Measurements from ENCODE around the gene STMP1. TPM values are rescaled to one million over a fixed set of nuclear protein-coding genes. Genes with fewer than 3 reads are reported as not detected.

The STMP1 gene
- total RNA-seq, 1 donor from 2014 or later = 13.5 TPM

DNA sequence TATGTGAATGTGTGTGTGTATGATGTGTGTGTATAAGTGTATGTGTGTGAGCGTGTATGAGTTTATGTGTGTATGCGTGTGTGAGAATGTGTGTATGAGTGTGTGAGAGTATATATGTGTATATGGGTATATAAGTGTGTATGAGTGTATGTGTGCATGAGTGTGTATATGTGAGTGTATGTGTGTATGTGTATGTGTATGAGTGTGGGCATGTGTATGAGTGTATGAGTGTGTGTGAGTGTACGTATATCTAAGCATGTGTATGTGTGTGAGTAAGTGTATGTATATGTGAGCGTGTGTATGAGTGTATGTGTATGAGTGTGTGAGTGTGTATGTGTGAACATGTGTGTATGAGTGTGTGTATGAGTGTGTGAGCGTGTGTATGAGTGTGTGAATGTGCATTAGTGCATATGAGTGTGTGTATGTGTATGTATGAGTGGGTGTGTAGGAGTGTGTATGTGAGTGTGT lies 52.8 kb downstream of the STMP1 start:
- Histone ChIP-seq H3K9me3 (no peaks in the 10 kb centered on the region), H3K4me1 (peaks cover 6% of the 10 kb centered on the region), H3K27ac (no peak overlapping the region), H3K27me3 (no peaks in the 10 kb centered on the region), H3K36me3 (no peaks in the 10 kb centered on the region), H3K4me3 (no peak overlapping the region)
- no peak for TF ChIP-seq POLR2A (IDR thresholded peaks at IDR 0.05)
- TF ChIP-seq POLR2AphosphoS5 (IDR thresholded peaks at IDR 0.05; ENCODE audit: insufficient read depth in 1 of 2, low read depth in 1 of 2) = no peak
- TF ChIP-seq, protein P1, sequence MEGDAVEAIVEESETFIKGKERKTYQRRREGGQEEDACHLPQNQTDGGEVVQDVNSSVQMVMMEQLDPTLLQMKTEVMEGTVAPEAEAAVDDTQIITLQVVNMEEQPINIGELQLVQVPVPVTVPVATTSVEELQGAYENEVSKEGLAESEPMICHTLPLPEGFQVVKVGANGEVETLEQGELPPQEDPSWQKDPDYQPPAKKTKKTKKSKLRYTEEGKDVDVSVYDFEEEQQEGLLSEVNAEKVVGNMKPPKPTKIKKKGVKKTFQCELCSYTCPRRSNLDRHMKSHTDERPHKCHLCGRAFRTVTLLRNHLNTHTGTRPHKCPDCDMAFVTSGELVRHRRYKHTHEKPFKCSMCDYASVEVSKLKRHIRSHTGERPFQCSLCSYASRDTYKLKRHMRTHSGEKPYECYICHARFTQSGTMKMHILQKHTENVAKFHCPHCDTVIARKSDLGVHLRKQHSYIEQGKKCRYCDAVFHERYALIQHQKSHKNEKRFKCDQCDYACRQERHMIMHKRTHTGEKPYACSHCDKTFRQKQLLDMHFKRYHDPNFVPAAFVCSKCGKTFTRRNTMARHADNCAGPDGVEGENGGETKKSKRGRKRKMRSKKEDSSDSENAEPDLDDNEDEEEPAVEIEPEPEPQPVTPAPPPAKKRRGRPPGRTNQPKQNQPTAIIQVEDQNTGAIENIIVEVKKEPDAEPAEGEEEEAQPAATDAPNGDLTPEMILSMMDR (IDR thresholded peaks at IDR 0.05) = no peak
- intact Hi-C loops (cut with DNase I) = no loop called here
- no peak for DNase-seq (ENCODE audit: extremely low spot score in 2 of 2)

DNA sequence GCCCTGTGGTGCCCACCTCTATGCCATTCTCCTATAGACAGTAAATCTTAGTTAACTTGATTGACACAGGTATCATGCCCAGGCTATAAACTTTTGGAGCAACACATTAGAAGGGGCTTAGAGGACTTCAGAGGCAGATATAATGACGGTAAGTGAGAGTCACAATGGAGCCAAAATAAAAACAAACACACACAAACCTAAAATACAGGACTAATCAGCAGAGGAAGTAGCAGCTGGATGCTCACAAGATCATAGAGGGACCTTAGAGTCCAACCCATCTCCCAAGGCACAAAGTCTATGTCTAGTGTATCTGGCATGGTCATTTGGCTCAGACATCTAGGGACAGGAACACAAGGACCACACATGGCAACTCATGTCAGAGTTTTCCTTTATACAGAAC lies 53.4 kb downstream of the STMP1 start:
- TF ChIP-seq POLR2AphosphoS5 (IDR thresholded peaks at IDR 0.05; ENCODE audit: insufficient read depth in 1 of 2, low read depth in 1 of 2) (no peak), POLR2A (IDR thresholded peaks at IDR 0.05) (no peak)
- TF ChIP-seq, protein P1 (IDR thresholded peaks at IDR 0.05) = no peak
- H3K27ac ChIP-seq = no peak overlapping the region
- peaks cover 6% of the 10 kb centered on the region for H3K4me1 ChIP-seq
- intact Hi-C loops (cut with DNase I) = no loop called here
- no peaks in the 10 kb centered on the region for H3K9me3 ChIP-seq
- no peaks in the 10 kb centered on the region for H3K36me3 ChIP-seq
- H3K4me3 ChIP-seq = no peak overlapping the region
- H3K27me3 ChIP-seq = no peaks in the 10 kb centered on the region
- DNase-seq (ENCODE audit: extremely low spot score in 2 of 2) = no peak

DNA sequence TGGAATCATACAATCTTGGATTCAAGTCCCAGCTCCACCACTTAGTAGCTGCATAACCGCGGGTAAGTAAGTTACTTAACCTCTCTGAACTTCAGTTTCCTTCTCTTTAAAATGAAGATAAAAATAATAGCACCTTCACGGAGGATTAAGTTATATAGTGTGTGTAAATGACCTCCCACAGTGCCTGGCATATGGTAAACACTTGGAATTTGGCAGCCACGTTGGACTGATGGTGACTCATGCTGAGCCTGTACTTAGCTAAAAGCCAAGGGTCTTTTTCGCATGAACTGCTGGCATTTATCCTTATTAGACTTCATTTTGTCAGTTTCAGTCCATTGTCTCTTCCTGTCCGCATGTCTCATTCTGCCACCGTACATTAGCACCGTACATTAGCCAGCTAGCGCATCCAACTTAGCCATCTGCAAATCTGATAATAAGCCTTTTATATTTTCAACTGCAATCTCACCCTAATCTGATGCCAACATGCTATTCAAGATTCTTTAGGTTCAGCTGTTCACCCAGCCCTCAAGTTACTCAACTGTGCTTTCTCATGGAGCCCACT lies 54.4 kb downstream of the STMP1 start:
- no peak for DNase-seq (ENCODE audit: extremely low spot score in 2 of 2)
- H3K4me3 ChIP-seq = no peak overlapping the region
- TF ChIP-seq POLR2AphosphoS5 (IDR thresholded peaks at IDR 0.05; ENCODE audit: insufficient read depth in 1 of 2, low read depth in 1 of 2) = no peak
- TF ChIP-seq, protein P1 (IDR thresholded peaks at IDR 0.05) = no peak
- no peak for TF ChIP-seq POLR2A (IDR thresholded peaks at IDR 0.05)
- peaks cover 6% of the 10 kb centered on the region for H3K4me1 ChIP-seq
- H3K27ac ChIP-seq = no peak overlapping the region
- no peaks in the 10 kb centered on the region for H3K36me3 ChIP-seq
- intact Hi-C loops (cut with DNase I) = no loop called here
- no peaks in the 10 kb centered on the region for H3K27me3 ChIP-seq
- no peaks in the 10 kb centered on the region for H3K9me3 ChIP-seq

DNA sequence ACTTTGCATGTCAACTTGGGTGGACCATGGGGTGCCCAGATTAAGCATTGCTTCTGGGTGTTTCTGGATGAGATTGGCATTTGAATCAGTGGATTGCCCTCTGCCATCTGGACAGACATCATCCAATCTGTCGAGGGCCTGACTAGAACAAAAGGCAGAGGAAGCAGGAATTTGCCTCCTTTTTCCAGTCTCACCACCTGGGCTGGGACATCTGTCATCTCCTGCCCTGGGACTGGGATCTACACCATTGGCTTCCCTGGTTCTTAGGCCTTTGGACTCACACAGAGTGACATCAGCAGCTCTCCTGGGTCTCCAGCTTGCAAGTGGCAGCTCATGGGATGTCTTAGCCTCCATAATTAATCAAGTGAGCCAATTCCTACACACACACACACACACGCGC lies 55.4 kb downstream of the STMP1 start:
- no peaks in the 10 kb centered on the region for H3K36me3 ChIP-seq
- H3K27ac ChIP-seq = no peak overlapping the region
- no peaks in the 10 kb centered on the region for H3K9me3 ChIP-seq
- intact Hi-C loops (cut with DNase I) = no loop called here
- H3K27me3 ChIP-seq = no peaks in the 10 kb centered on the region
- H3K4me1 ChIP-seq = peaks cover 6% of the 10 kb centered on the region
- no peak overlapping the region for H3K4me3 ChIP-seq
- DNase-seq (ENCODE audit: extremely low spot score in 2 of 2) = no peak
- TF ChIP-seq POLR2AphosphoS5 (IDR thresholded peaks at IDR 0.05; ENCODE audit: insufficient read depth in 1 of 2, low read depth in 1 of 2) = no peak
- no peak for TF ChIP-seq POLR2A (IDR thresholded peaks at IDR 0.05)
- TF ChIP-seq, protein P1 (IDR thresholded peaks at IDR 0.05) = no peak

DNA sequence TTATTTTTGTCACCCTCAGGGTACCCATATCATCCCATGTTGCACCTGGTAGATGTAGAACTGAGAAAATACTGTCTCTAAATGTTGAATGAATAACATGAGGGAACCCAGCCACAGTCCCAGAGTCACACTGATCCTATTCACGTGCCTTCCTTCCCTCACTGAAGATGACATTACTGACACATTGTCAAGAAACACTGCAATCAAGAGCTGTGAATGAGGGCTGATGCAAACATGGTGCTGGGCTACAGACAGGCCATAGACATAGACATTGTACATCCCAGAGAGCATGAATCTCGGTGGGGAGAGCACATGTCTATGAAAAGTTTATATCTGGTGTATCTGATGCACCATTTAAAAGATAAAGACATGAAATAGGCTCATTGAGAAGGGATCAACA lies 55.9 kb downstream of the STMP1 start:
- Histone ChIP-seq H3K9me3 (no peaks in the 10 kb centered on the region), H3K4me3 (no peak overlapping the region), H3K4me1 (peaks cover 11% of the 10 kb centered on the region), H3K27me3 (no peaks in the 10 kb centered on the region), H3K36me3 (no peaks in the 10 kb centered on the region), H3K27ac (no peak overlapping the region)
- intact Hi-C loops (cut with DNase I) = no loop called here
- no peak for DNase-seq (ENCODE audit: extremely low spot score in 2 of 2)
- TF ChIP-seq, protein P1 (IDR thresholded peaks at IDR 0.05) = no peak
- no peak for TF ChIP-seq POLR2AphosphoS5 (IDR thresholded peaks at IDR 0.05; ENCODE audit: insufficient read depth in 1 of 2, low read depth in 1 of 2)
- TF ChIP-seq POLR2A (IDR thresholded peaks at IDR 0.05) = no peak

All from vagina (tissue), 2 donors.